ENCODE measurements around the gene TBCD. TPM values are rescaled to one million over a fixed set of nuclear protein-coding genes. Genes with fewer than 3 reads are reported as not detected.

TBCD gene
- total RNA-seq, 1 experiment from 2014 or later, result 173 TPM

DNA sequence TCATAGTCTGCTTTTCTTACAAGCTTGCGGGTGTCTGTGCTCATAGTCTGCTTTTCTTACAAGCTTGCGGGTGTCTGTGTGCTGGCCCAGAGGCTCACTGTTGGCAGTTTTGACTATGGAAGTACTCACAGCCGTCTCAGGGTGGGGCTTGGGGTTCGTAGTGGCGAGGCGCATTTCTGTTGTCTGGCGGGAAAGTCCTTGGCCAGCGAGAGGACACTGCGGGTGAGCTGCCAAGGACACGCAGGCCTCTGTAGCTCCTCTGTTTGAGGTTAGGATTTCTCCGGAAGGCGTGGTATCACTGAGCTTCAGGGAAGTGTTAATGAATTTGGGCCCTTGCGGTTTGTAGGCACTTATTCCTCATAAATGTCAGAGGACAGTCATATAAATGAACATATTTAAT, 13.5 kb downstream of the TBCD start:
- H3K4me1 Mint-ChIP-seq, result 0 out of 2 replicates have a peak, but pooled peaks cover 4% of the 10 kb centered on the region
- POLR2A ChIA-PET, result interaction anchor here (1.2 kb wide), 1 partner anchor 11 kb away, joined by 3 read pairs; no protein-coding TSS in a partner anchor
- peak overlapping the region; percentile 81 for H3K27ac Mint-ChIP-seq
- H3K27me3 Mint-ChIP-seq (ENCODE audit: low read depth), result no peaks in the 10 kb centered on the region
- CTCF ChIA-PET, result interaction anchor here (0.6 to 2.2 kb wide), 7 partner anchors 10 to 108 kb away, joined by 3 to 7 read pairs (median 4); no protein-coding TSS in a partner anchor
- no peak for TF ChIP-seq NR1H2 (CRISPR knock-in tag; IDR thresholded peaks at IDR 0.05)
- TF ChIP-seq, protein P1, sequence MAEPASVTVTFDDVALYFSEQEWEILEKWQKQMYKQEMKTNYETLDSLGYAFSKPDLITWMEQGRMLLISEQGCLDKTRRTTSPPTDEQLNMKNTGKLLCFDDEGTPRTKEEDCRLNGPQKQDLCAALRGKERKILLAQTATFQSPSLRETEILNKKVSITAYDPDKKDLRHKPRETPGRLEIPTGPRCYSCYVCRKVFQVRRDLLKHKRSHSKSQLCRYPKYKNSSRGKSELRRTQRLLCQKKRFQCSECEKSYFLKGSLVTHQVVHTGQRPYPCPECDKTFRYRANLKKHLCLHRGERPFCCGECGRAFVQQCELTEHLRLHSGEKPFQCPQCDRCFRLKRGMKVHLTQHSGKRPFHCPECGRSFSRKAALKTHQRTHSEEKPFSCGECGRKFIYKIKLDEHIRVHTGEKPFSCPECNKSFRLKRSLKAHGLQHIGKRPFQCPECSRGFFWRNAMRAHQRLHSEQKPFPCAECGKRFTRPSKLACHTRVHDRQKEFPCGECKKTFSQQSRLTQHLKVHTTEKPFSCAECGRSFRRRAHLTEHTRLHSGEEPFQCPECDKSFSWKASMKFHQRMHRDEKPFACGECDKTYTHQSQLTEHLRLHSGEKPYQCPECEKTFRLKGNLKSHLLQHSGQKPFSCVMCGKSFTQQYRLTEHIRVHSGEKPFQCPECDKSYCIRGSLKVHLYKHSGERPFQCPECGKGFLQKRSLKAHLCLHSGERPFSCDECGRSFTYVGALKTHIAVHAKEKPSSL (CRISPR knock-in tag; conservative IDR thresholded peaks at IDR 0.05), result no peak
- no peak for TF ChIP-seq ZNF423 (CRISPR knock-in tag; IDR thresholded peaks at IDR 0.05)
- no peak for TF ChIP-seq ELF4 (CRISPR knock-in tag; IDR thresholded peaks at IDR 0.05; ENCODE audit: low read depth)
- TF ChIP-seq, protein P2, sequence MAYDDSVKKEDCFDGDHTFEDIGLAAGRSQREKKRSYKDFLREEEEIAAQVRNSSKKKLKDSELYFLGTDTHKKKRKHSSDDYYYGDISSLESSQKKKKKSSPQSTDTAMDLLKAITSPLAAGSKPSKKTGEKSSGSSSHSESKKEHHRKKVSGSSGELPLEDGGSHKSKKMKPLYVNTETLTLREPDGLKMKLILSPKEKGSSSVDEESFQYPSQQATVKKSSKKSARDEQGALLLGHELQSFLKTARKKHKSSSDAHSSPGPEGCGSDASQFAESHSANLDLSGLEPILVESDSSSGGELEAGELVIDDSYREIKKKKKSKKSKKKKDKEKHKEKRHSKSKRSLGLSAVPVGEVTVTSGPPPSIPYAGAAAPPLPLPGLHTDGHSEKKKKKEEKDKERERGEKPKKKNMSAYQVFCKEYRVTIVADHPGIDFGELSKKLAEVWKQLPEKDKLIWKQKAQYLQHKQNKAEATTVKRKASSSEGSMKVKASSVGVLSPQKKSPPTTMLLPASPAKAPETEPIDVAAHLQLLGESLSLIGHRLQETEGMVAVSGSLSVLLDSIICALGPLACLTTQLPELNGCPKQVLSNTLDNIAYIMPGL (CRISPR knock-in tag; IDR thresholded peaks at IDR 0.05), result no peak
- no peak for TF ChIP-seq RORB (CRISPR knock-in tag; IDR thresholded peaks at IDR 0.05)
- TF ChIP-seq, protein P3, sequence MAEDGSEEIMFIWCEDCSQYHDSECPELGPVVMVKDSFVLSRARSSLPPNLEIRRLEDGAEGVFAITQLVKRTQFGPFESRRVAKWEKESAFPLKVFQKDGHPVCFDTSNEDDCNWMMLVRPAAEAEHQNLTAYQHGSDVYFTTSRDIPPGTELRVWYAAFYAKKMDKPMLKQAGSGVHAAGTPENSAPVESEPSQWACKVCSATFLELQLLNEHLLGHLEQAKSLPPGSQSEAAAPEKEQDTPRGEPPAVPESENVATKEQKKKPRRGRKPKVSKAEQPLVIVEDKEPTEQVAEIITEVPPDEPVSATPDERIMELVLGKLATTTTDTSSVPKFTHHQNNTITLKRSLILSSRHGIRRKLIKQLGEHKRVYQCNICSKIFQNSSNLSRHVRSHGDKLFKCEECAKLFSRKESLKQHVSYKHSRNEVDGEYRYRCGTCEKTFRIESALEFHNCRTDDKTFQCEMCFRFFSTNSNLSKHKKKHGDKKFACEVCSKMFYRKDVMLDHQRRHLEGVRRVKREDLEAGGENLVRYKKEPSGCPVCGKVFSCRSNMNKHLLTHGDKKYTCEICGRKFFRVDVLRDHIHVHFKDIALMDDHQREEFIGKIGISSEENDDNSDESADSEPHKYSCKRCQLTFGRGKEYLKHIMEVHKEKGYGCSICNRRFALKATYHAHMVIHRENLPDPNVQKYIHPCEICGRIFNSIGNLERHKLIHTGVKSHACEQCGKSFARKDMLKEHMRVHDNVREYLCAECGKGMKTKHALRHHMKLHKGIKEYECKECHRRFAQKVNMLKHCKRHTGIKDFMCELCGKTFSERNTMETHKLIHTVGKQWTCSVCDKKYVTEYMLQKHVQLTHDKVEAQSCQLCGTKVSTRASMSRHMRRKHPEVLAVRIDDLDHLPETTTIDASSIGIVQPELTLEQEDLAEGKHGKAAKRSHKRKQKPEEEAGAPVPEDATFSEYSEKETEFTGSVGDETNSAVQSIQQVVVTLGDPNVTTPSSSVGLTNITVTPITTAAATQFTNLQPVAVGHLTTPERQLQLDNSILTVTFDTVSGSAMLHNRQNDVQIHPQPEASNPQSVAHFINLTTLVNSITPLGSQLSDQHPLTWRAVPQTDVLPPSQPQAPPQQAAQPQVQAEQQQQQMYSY (CRISPR knock-in tag; IDR thresholded peaks at IDR 0.05), result no peak
- no peak for TF ChIP-seq ZNF232 (CRISPR knock-in tag; IDR thresholded peaks at IDR 0.05)
- TF ChIP-seq, protein P4, sequence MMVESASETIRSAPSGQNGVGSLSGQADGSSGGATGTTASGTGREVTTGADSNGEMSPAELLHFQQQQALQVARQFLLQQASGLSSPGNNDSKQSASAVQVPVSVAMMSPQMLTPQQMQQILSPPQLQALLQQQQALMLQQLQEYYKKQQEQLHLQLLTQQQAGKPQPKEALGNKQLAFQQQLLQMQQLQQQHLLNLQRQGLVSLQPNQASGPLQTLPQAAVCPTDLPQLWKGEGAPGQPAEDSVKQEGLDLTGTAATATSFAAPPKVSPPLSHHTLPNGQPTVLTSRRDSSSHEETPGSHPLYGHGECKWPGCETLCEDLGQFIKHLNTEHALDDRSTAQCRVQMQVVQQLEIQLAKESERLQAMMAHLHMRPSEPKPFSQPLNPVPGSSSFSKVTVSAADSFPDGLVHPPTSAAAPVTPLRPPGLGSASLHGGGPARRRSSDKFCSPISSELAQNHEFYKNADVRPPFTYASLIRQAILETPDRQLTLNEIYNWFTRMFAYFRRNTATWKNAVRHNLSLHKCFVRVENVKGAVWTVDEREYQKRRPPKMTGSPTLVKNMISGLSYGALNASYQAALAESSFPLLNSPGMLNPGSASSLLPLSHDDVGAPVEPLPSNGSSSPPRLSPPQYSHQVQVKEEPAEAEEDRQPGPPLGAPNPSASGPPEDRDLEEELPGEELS (CRISPR knock-in tag; IDR thresholded peaks at IDR 0.05), result no peak
- TF ChIP-seq KAT7 (CRISPR knock-in tag; IDR thresholded peaks at IDR 0.05; ENCODE audit: borderline replicate concordance), result no peak
- TF ChIP-seq ZNF219 (CRISPR knock-in tag; IDR thresholded peaks at IDR 0.05; ENCODE audit: borderline replicate concordance), result no peak
- no peak for TF ChIP-seq MYBL2 (CRISPR knock-in tag; IDR thresholded peaks at IDR 0.05)
- ATAC-seq (no peak), DNase-seq (ENCODE audit: low spot score) (no peak)
- no peak overlapping the region for H3K4me3 Mint-ChIP-seq
- H3K9me3 Mint-ChIP-seq, result no peaks in the 10 kb centered on the region
- peaks cover 46% of the 10 kb centered on the region for H3K36me3 Mint-ChIP-seq

DNA sequence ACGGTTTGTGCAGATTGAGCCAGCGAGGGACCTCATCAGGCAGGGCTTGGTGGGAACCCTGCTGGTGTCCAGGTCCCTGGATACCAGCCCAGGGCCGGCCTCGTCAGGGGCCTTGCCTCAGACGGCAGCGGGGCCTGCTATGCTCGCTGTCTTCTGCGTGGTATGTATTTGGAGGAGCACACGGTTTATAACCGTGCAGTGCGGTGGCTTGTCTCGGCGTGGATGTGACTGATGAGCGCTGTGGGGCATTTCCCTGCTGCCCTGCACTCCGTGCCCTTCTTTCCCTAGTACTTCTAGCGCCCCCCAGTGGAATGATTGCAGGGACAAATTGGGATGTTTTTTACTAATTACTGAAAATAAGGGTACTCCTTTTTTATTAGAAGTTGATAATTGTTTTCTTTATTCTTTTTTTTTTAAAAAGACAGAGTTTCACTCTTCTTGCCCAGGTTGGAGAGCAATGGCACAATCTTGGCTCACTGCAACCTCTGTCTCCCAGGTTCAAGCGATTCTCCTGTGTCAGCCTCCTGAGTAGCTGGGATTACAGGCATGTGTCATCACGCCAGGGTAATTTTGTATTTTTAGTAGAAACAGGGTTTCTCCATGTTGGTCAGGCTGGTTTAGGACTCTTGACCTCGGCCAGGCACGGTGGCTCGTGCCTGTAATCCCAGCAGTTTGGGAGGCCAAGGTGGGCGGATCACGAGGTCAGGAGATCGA, 15.3 kb downstream of the TBCD start:
- CTCF ChIA-PET, result interaction anchor here (1.0 to 2.2 kb wide), 6 partner anchors 12 to 103 kb away, joined by 3 to 7 read pairs (median 4); no protein-coding TSS in a partner anchor
- no peaks in the 10 kb centered on the region for H3K27me3 Mint-ChIP-seq (ENCODE audit: low read depth)

More for the DNA sequence above, 15.3 kb downstream of the TBCD start:
- POLR2A ChIA-PET, result no interaction called here
- peaks cover 49% of the 10 kb centered on the region for H3K36me3 Mint-ChIP-seq
- ATAC-seq (peak; percentile 82), DNase-seq (ENCODE audit: low spot score) (peak; percentile 79)
- TF ChIP-seq FOXJ3 (CRISPR knock-in tag; IDR thresholded peaks at IDR 0.05; ENCODE audit: borderline replicate concordance), result no peak
- TF ChIP-seq, protein P5, sequence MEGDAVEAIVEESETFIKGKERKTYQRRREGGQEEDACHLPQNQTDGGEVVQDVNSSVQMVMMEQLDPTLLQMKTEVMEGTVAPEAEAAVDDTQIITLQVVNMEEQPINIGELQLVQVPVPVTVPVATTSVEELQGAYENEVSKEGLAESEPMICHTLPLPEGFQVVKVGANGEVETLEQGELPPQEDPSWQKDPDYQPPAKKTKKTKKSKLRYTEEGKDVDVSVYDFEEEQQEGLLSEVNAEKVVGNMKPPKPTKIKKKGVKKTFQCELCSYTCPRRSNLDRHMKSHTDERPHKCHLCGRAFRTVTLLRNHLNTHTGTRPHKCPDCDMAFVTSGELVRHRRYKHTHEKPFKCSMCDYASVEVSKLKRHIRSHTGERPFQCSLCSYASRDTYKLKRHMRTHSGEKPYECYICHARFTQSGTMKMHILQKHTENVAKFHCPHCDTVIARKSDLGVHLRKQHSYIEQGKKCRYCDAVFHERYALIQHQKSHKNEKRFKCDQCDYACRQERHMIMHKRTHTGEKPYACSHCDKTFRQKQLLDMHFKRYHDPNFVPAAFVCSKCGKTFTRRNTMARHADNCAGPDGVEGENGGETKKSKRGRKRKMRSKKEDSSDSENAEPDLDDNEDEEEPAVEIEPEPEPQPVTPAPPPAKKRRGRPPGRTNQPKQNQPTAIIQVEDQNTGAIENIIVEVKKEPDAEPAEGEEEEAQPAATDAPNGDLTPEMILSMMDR (IDR thresholded peaks at IDR 0.05), result peak; percentile 73
- H3K4me1 Mint-ChIP-seq, result 0 out of 2 replicates have a peak, but pooled peaks cover 4% of the 10 kb centered on the region
- H3K9me3 Mint-ChIP-seq, result no peaks in the 10 kb centered on the region
- peak overlapping the region; percentile 31 for H3K27ac Mint-ChIP-seq
- H3K4me3 Mint-ChIP-seq, result no peak overlapping the region
